K562 (cell line): ENCODE data around the gene SPON2. TPM values are rescaled to one million over a fixed set of nuclear protein-coding genes. Genes with fewer than 3 reads are reported as not detected.

Experiments used
- ATAC-seq: fragments of 200-7000 bp; cut with Tn5 transposase; 3 replicates; pipeline ENCODE4 v1.9.1; 2020; ENCODE audit warnings: moderate library complexity
- BruUV-seq: library from RNA; stranded (reverse); fragments of 400-500 nt; replicated peaks from 2 replicates; lab custom pipeline; 2021; lab: Mats Ljungman, UMichigan
- CTCF ChIA-PET: fragments of 300-600 bp; formaldehyde crosslinking; extraction: SDS; loops from one replicate; lab custom pipeline; 2021; ENCODE audit warnings: low intra/inter-chr PET ratio; lab: Yijun Ruan, JAX
- POLR2A ChIA-PET: fragments of 300-600, 350-650 bp; sonication (Branson Sonifier 250); formaldehyde crosslinking; extraction: SDS; loops from one replicate; lab custom pipeline; 2021; ENCODE audit warnings: antibody characterized with exemption, inconsistent platforms; lab: Yijun Ruan, JAX
- DNase-seq, 4 experiments: peaks; one replicate each; pipeline versions ENCODE4 v3.0.0 to v3.0.0-alpha.2; 2011 to 2018; ENCODE audit warnings: low spot score in 3 of 4, mixed read lengths in 3 of 4; ENCODE audit errors: extremely low read depth in 1 of 4
- FAIRE-seq: peaks from 2 replicates; lab custom pipeline; 2011; peaks lifted over from hg19 to GRCh38; lab: Jason Lieb, UNC
- H2AFZ ChIP-seq: 2 replicates; pipeline ENCODE4 v1.6.0; 2011; ENCODE audit warnings: low read depth, low read length, control low read depth, inconsistent platforms
- H3K27ac ChIP-seq: fragments of 200-600 bp; 3 replicates; pipeline ENCODE4 v1.8.0; 2011; ENCODE audit warnings: low read depth, mild to moderate bottlenecking, control low read depth, inconsistent platforms, low read length, moderate library complexity, mixed read lengths; ENCODE audit errors: extremely low read depth
- H3K27me3 ChIP-seq, 2 experiments: fragments of 300-600 bp in 1 of 2; 2 replicates in 1 of 2; 3 replicates in 1 of 2; pipeline versions ENCODE4 v1.6.0 to v1.8.0; 2011; ENCODE audit warnings: inconsistent platforms in 2 of 2, low read length in 2 of 2, mild to moderate bottlenecking in 1 of 2, mixed read lengths in 1 of 2, moderate library complexity in 1 of 2; ENCODE audit not compliant: control insufficient read depth in 2 of 2, insufficient read depth in 2 of 2
- H3K36me3 ChIP-seq: fragments of 300-600 bp; 3 replicates; pipeline ENCODE4 v1.8.0; 2011; ENCODE audit warnings: mild to moderate bottlenecking, low read length, inconsistent platforms; ENCODE audit not compliant: control insufficient read depth, insufficient read depth
- H3K4me1 ChIP-seq, 2 experiments: fragments of 200-600 bp in 1 of 2; replicated peaks in 1 of 2; 2 replicates in 1 of 2; 3 replicates in 1 of 2; pipeline versions ENCODE4 v1.5.1 to v1.8.0; 2011; ENCODE audit warnings: inconsistent platforms in 2 of 2, low read length in 2 of 2, mild to moderate bottlenecking in 1 of 2, mixed read lengths in 1 of 2, moderate library complexity in 1 of 2; ENCODE audit not compliant: control insufficient read depth in 2 of 2, insufficient read depth in 2 of 2
- H3K4me2 ChIP-seq: 2 replicates; pipeline ENCODE4 v1.6.1; 2011; ENCODE audit warnings: low read length, control low read depth, inconsistent platforms, mixed read lengths; ENCODE audit not compliant: insufficient read depth
- H3K4me3 ChIP-seq: fragments of 200-600 bp; sonication (generic), shearing (Covaris generic); 2 replicates; pipeline ENCODE4 v1.5.1; 2016; ENCODE audit warnings: control low read depth, inconsistent platforms
- H3K79me2 ChIP-seq: fragments of 200-600 bp; 3 replicates; pipeline ENCODE4 v1.8.0; 2011; ENCODE audit warnings: low read length, inconsistent platforms; ENCODE audit not compliant: control insufficient read depth, insufficient read depth
- H3K9ac ChIP-seq, 2 experiments: 2 replicates each; pipeline versions ENCODE4 v1.6.0 to v1.6.1; 2011; ENCODE audit warnings: low read depth in 2 of 2, low read length in 2 of 2, control low read depth in 1 of 2, inconsistent platforms in 1 of 2, mild to moderate bottlenecking in 1 of 2, mixed read lengths in 1 of 2; ENCODE audit not compliant: insufficient read depth in 1 of 2
- H3K9me1 ChIP-seq: one replicate; pipeline ENCODE4 v1.6.0; 2011; ENCODE audit warnings: inconsistent platforms, mild to moderate bottlenecking, low read length, moderate library complexity; ENCODE audit not compliant: control insufficient read depth, insufficient read depth
- H3K9me3 ChIP-seq: replicated peaks from 2 replicates; pipeline ENCODE4 v1.5.1; 2011; ENCODE audit warnings: low read depth, low read length, inconsistent platforms; ENCODE audit not compliant: control insufficient read depth, insufficient read depth
- H4K20me1 ChIP-seq: replicated peaks from 2 replicates; pipeline ENCODE4 v1.6.1; 2011; ENCODE audit warnings: low read length, inconsistent platforms, mixed read lengths; ENCODE audit not compliant: control insufficient read depth, insufficient read depth
- BRF1 ChIP-seq: IDR thresholded peaks from 3 replicates; pipeline ENCODE4 v1.6.1; 2011; ENCODE audit warnings: borderline replicate concordance, mild to moderate bottlenecking; ENCODE audit not compliant: insufficient read length; ENCODE audit errors: extremely low read depth
- CC2D1A ChIP-seq: fragments of 450-650 bp; IDR thresholded peaks from 2 replicates; pipeline ENCODE4 v1.6.1; 2017; ENCODE audit warnings: mild to moderate bottlenecking
- CXXC5 ChIP-seq: fragments of 250-450 bp; sonication (Bioruptor Pico); IDR thresholded peaks from 2 replicates; pipeline ENCODE4 v1.8.0; 2022; ENCODE audit warnings: inconsistent platforms, mild to moderate bottlenecking, moderate library complexity
- HCFC1 ChIP-seq: IDR thresholded peaks from 2 replicates; pipeline ENCODE4 v1.6.1; 2012; ENCODE audit warnings: low read depth, low read length, improper control_type of control experiment
- HDGF ChIP-seq: fragments of 450-650 bp; IDR thresholded peaks from 2 replicates; pipeline ENCODE4 v1.6.1; 2016
- HIVEP1 ChIP-seq: fragments of 250-450 bp; sonication (Bioruptor Pico); IDR thresholded peaks from 2 replicates; pipeline ENCODE4 v1.4.0; 2020; ENCODE audit warnings: mild to moderate bottlenecking
- KDM5B ChIP-seq: fragments of 200-600 bp; sonication (generic); IDR thresholded peaks from 2 replicates; pipeline ENCODE4 v1.6.1; 2012; ENCODE audit warnings: low read depth, mild to moderate bottlenecking, moderate library complexity, low read length, control low read depth, inconsistent platforms; ENCODE audit not compliant: insufficient replicate concordance
- PRPF4 ChIP-seq: fragments of 200-400 bp; formaldehyde crosslinking; IDR thresholded peaks from one replicate; pipeline ENCODE4 v1.6.1; 2017; ENCODE audit warnings: low read length, low read depth, mild to moderate bottlenecking; ENCODE audit not compliant: insufficient read depth, poor library complexity, severe bottlenecking
- SLC30A9 ChIP-seq: fragments of 250-450 bp; sonication (Bioruptor Pico); IDR thresholded peaks from 2 replicates; pipeline ENCODE4 v1.8.0; 2022; ENCODE audit warnings: mild to moderate bottlenecking, moderate library complexity
- ZNF507 ChIP-seq: conservative IDR thresholded peaks from 2 replicates; pipeline ENCODE4 v1.6.1; 2017; ENCODE audit warnings: missing genetic modification characterization, missing compliant biosample characterization
- WGBS: fragments of 100-300 bp; shearing (Covaris generic); methylation state at CpG from one replicate; pipeline ENCODE4 v1.1.6; 2016; ENCODE audit warnings: low coverage, mixed read lengths; ENCODE audit not compliant: insufficient coverage; ENCODE audit errors: missing lambda C conversion rate; 5-methylcytosine and 5-hydroxymethylcytosine counted together
- in situ Hi-C: fragments of 300-500 bp; cut with MboI; formaldehyde crosslinking; loops from 4 replicates; pipeline ENCODE4 v1.15.0; 2018; ENCODE audit warnings: inconsistent platforms, mixed read lengths
- intact Hi-C: fragments of 100-400 bp; cut with micrococcal nuclease; formaldehyde crosslinking; loops from 2 replicates; pipeline ENCODE4 v1.14.2; 2022
- polyA plus RNA-seq, 8 experiments: library from polyadenylated mRNA; depleted of rRNA in 4 of 8; stranded (reverse) in 5 of 8; unstranded in 3 of 8; fragments of >200 nt; fragmentation: Nextera tagmentation in 2 of 8; fragmentation: Illumina TruSeq in 1 of 8; extraction: Ambion mirVana in 2 of 8; extraction: Trizol in 1 of 8; gene quantifications; 2 replicates each; pipeline versions ENCODE4 v1.2.1 to v1.2.3, GENCODE V29; 2011 to 2014; ENCODE audit warnings: inconsistent platforms in 1 of 8, missing spikeins in 1 of 8
- total RNA-seq, 7 experiments: library from RNA; depleted of rRNA in 6 of 7; stranded (reverse); fragments of >200 nt in 6 of 7; fragmentation: Illumina TruSeq in 2 of 7; extraction: Trizol in 2 of 7; gene quantifications; 2 replicates each; pipeline versions ENCODE4 v1.2.1 to v1.2.3, GENCODE V29; 2011 to 2021; ENCODE audit warnings: low replicate concordance in 1 of 7
- TF ChIP-seq, protein P1 (sequence below): fragments of 250-450 bp; sonication (Bioruptor Pico); IDR thresholded peaks from 2 replicates; pipeline ENCODE4 v1.8.0; 2021; ENCODE audit warnings: borderline replicate concordance, mild to moderate bottlenecking, moderate library complexity; ENCODE audit not compliant: poor library complexity, severe bottlenecking
- TF ChIP-seq, protein P2 (sequence below): fragments of 450-650 bp; IDR thresholded peaks from 2 replicates; pipeline ENCODE4 v1.7.0; 2016; ENCODE audit warnings: borderline replicate concordance
- TF ChIP-seq, protein P3 (sequence below): fragments of 250-450 bp; sonication (Bioruptor Pico); IDR thresholded peaks from 2 replicates; pipeline ENCODE4 v1.8.0; 2022; ENCODE audit warnings: moderate library complexity, mild to moderate bottlenecking, inconsistent platforms

SPON2 gene
- total and polyA plus RNA-seq, 9 of the 15 experiments (the other 6 are each of a cell fraction or from before 2014, with no cell fraction given) = 0.21 to 2.2 (median 0.83) TPM

DNA sequence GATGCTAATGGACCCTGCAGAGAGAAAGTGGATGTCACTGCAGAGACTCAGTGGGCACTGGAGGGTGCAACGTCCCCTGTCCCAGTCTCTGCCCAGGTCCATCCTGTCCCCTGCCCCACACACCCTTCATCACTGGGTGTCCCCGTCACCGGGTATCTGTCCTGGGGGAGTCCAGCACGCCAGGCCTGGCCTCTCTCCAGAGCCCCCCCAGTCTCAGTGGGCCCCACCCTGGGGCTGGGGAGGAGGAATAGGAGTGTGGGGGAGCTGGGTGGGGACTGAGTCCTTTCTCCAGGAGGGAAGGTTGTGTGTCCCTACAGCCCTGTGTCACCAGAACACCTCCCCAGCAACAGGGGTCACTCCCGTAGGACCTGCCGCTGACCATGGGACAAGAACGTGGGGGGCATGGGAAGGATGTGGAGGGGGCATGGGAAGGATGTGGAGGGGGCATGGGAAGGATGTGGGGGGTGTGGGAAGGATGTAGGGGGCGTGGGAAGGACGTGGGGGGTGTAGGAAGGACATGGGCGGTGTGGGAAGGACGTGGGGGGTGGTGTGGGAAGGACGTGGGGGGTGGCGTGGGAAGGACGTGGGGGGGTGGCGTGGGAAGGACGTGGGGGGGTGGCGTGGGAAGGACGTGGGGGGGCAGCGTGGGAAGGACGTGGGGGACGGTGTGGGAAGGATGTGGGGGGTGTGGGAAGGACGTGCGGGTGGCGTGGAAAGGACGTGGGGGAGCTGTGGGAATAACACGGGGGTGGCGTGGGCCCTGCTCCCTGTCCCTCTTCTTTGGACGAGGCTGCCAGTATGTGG is 21.0 kb upstream of the SPON2 start:
- no peak overlapping the region for H3K27ac ChIP-seq
- H3K79me2 ChIP-seq = no peaks in the 10 kb centered on the region
- POLR2A ChIA-PET = interaction anchor here (0.6 to 1.4 kb wide), 3 partner anchors 12 to 262 kb away, joined by 3 to 5 read pairs (median 3); partner anchors contain the start of gene GAK
- no peaks in the 10 kb centered on the region for H3K9me3 ChIP-seq
- WGBS = 16% methylated on average over 10 of the region's 28 CpGs
- H3K4me3 ChIP-seq = no peak overlapping the region
- FAIRE-seq (no peak), DNase-seq (no peak), ATAC-seq (no peak)
- no peaks in the 10 kb centered on the region for H3K9me1 ChIP-seq
- H3K36me3 ChIP-seq = no peaks in the 10 kb centered on the region
- H3K9ac ChIP-seq = no peak overlapping the region; a peak in 1 of 4 replicates
- no peaks in the 10 kb centered on the region for H4K20me1 ChIP-seq
- no peak overlapping the region for H3K4me2 ChIP-seq
- in situ Hi-C loops (no loop called here), intact Hi-C loops (no loop called here)
- peaks cover 2 to 16% of the 10 kb centered on the region in 2 experiments; a peak in 3 of 5 replicates for H3K27me3 ChIP-seq
- CTCF ChIA-PET = no interaction called here
- H3K4me1 ChIP-seq = peaks cover 0 to 36% of the 10 kb centered on the region in 2 experiments; a peak in 3 of 5 replicates
- BruUV-seq = no TSS peak
- no peak overlapping the region for H2AFZ ChIP-seq
- TF ChIP-seq ZNF507 (no peak), HDGF (no peak), SLC30A9 (CRISPR knock-in tag) (no peak), PRPF4 (no peak), HIVEP1 (CRISPR knock-in tag) (no peak), BRF1 (no peak), HCFC1 (no peak), CC2D1A (no peak), CXXC5 (CRISPR knock-in tag) (no peak), KDM5B (no peak)
- TF ChIP-seq, protein P1, sequence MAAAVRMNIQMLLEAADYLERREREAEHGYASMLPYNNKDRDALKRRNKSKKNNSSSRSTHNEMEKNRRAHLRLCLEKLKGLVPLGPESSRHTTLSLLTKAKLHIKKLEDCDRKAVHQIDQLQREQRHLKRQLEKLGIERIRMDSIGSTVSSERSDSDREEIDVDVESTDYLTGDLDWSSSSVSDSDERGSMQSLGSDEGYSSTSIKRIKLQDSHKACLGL (CRISPR knock-in tag) = no peak
- TF ChIP-seq, protein P2, sequence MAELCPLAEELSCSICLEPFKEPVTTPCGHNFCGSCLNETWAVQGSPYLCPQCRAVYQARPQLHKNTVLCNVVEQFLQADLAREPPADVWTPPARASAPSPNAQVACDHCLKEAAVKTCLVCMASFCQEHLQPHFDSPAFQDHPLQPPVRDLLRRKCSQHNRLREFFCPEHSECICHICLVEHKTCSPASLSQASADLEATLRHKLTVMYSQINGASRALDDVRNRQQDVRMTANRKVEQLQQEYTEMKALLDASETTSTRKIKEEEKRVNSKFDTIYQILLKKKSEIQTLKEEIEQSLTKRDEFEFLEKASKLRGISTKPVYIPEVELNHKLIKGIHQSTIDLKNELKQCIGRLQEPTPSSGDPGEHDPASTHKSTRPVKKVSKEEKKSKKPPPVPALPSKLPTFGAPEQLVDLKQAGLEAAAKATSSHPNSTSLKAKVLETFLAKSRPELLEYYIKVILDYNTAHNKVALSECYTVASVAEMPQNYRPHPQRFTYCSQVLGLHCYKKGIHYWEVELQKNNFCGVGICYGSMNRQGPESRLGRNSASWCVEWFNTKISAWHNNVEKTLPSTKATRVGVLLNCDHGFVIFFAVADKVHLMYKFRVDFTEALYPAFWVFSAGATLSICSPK = no peak
- TF ChIP-seq, protein P3, sequence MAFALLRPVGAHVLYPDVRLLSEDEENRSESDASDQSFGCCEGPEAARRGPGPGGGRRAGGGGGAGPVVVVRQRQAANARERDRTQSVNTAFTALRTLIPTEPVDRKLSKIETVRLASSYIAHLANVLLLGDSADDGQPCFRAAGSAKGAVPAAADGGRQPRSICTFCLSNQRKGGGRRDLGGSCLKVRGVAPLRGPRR = no peak
